Uterus (tissue), 4 donors: ENCODE data around the gene GRIK1. TPM values are rescaled to one million over a fixed set of nuclear protein-coding genes. Genes with fewer than 3 reads are reported as not detected.

Experiments used
- DNase-seq, 2 donors: peaks; one replicate each; pipeline ENCODE4 v3.0.0-alpha.2; 2019 to 2020
- H3K27ac ChIP-seq, 2 donors: fragments of 200-600 bp; sonication (generic); 1 replicate in 1 of 2; 2 replicates in 1 of 2; pipeline ENCODE4 v1.5.1; 2016 to 2018
- H3K27me3 ChIP-seq, 2 donors: fragments of 200-600 bp; sonication (generic); one replicate each; pipeline ENCODE4 v1.5.1; 2018 to 2019; ENCODE audit warnings: control low read depth in 1 of 2
- H3K36me3 ChIP-seq, 2 donors: fragments of 200-600 bp; sonication (generic); one replicate each; pipeline ENCODE4 v1.5.1; 2019; ENCODE audit warnings: control low read depth in 1 of 2
- H3K4me1 ChIP-seq, 2 donors: fragments of 200-600 bp; sonication (generic); one replicate each; pipeline ENCODE4 v1.5.1; 2018 to 2019; ENCODE audit warnings: control low read depth in 1 of 2
- H3K4me3 ChIP-seq, 2 donors: fragments of 200-600 bp; sonication (generic); 1 replicate in 1 of 2; 2 replicates in 1 of 2; pipeline ENCODE4 v1.5.1; 2018 to 2019; ENCODE audit warnings: mild to moderate bottlenecking in 1 of 2
- H3K9me3 ChIP-seq, 2 donors: fragments of 200-600 bp; sonication (generic); one replicate each; pipeline ENCODE4 v1.5.1; 2019; ENCODE audit warnings: control low read depth in 1 of 2
- POLR2A ChIP-seq, 2 donors: fragments of 450-650 bp; IDR thresholded peaks; one replicate each; pipeline ENCODE4 v1.6.1; 2016; ENCODE audit warnings: antibody characterized with exemption in 2 of 2, mild to moderate bottlenecking in 1 of 2, moderate library complexity in 1 of 2
- intact Hi-C: fragments of 100-400 bp; cut with DNase I; formaldehyde crosslinking; loops from one replicate; pipeline ENCODE4 v1.15.1; 2023; ENCODE audit warnings: low total_unique reads
- total RNA-seq, 4 donors: library from RNA; depleted of rRNA in 3 of 4; stranded (reverse); fragments of >200 nt in 3 of 4; gene quantifications; one replicate each; pipeline versions ENCODE4 v1.1.0 to v1.2.4, GENCODE V29; 2014 to 2023
- TF ChIP-seq, protein P1 (sequence below), 4 experiments: fragments of 200-600 bp in 2 of 4; fragments of 450-650 bp in 2 of 4; sonication (generic) in 2 of 4; IDR thresholded peaks; one replicate each; pipeline ENCODE4 v1.5.1; 2016 to 2019; ENCODE audit warnings: antibody characterized with exemption in 4 of 4, mild to moderate bottlenecking in 2 of 4, moderate library complexity in 1 of 4
- donor health status: DM: yes; HTN: yes; CAD: no.

Gene GRIK1
- total RNA-seq, 4 donors from 2014 or later: 0.12 to 4.1 TPM; not detected in 2

DNA sequence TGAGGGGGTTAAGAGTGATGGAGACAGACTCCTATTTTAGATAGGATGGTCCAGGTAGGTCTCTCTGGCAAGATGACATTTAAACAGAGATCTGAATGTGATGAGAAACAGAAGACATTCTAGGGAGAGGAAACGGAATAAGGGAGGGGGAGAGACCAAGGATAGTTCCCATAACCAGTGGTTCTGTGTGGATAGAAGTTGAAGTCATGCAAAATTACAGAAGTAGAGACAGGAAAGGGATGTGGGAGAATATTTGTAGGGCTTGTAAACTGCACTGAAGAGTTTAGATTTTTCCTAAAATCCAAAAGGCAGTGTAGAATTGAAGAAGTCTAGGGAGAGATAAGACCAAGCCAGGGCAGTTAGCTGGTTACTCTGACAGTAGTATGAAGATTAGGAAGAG is 200.6 kb downstream of the GRIK1 start:
- Histone ChIP-seq H3K4me3 (no peak overlapping the region), H3K36me3 (no peaks in the 10 kb centered on the region), H3K27ac (no peak overlapping the region), H3K27me3 (no peaks in the 10 kb centered on the region), H3K4me1 (no peaks in the 10 kb centered on the region), H3K9me3 (no peaks in the 10 kb centered on the region)
- intact Hi-C loops: no loop called here
- no peak for DNase-seq
- TF ChIP-seq, protein P1, sequence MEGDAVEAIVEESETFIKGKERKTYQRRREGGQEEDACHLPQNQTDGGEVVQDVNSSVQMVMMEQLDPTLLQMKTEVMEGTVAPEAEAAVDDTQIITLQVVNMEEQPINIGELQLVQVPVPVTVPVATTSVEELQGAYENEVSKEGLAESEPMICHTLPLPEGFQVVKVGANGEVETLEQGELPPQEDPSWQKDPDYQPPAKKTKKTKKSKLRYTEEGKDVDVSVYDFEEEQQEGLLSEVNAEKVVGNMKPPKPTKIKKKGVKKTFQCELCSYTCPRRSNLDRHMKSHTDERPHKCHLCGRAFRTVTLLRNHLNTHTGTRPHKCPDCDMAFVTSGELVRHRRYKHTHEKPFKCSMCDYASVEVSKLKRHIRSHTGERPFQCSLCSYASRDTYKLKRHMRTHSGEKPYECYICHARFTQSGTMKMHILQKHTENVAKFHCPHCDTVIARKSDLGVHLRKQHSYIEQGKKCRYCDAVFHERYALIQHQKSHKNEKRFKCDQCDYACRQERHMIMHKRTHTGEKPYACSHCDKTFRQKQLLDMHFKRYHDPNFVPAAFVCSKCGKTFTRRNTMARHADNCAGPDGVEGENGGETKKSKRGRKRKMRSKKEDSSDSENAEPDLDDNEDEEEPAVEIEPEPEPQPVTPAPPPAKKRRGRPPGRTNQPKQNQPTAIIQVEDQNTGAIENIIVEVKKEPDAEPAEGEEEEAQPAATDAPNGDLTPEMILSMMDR (IDR thresholded peaks at IDR 0.05): no peak
- no peak for TF ChIP-seq POLR2A (IDR thresholded peaks at IDR 0.05)

DNA sequence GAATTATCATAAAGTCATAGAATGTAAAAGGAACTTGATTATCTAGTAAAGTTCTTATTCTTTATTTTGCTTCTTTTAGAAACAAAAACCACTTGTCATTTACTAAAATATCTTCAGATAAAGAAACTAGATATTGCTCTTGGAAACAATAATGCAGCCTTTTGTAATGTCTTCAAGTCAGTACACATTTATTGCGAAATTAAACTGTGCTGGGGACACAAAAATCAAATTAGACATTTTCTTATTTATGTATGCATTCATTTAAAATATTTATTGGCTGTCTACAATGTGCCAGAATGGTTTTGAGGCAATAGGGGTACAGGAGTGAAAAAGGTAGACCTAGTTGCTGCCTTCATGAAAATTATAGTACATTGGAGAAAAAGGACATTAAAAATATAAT is 201.1 kb downstream of the GRIK1 start:
- no peak for DNase-seq
- Histone ChIP-seq H3K9me3 (no peaks in the 10 kb centered on the region), H3K27ac (no peak overlapping the region), H3K27me3 (no peaks in the 10 kb centered on the region), H3K4me1 (no peaks in the 10 kb centered on the region), H3K36me3 (no peaks in the 10 kb centered on the region), H3K4me3 (no peak overlapping the region)
- intact Hi-C loops: no loop called here
- TF ChIP-seq POLR2A (IDR thresholded peaks at IDR 0.05): no peak
- TF ChIP-seq, protein P1 (IDR thresholded peaks at IDR 0.05): no peak

DNA sequence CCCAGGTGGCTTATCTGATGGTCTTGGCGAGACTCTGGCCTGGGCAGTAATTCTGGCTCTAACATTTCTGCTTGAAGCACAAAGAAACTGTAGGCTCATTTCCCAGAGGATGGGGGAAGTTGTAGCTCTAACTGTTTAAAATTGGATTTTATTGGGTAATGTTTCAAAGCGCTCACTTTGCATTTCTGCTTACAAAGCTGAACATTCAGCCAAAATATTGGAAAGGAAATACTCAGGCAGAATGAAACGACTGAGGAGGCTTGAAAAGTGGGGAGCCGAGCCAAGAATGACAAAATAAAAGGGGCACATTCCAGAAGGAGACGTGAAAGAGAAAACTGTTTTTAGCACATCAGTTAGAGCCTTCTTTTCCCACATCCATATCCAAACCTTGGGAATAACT is 202.6 kb downstream of the GRIK1 start:
- intact Hi-C loops: no loop called here
- DNase-seq: no peak
- Histone ChIP-seq H3K4me3 (no peak overlapping the region), H3K27ac (no peak overlapping the region), H3K27me3 (no peaks in the 10 kb centered on the region), H3K4me1 (no peaks in the 10 kb centered on the region), H3K36me3 (no peaks in the 10 kb centered on the region), H3K9me3 (no peaks in the 10 kb centered on the region)
- TF ChIP-seq POLR2A (IDR thresholded peaks at IDR 0.05): no peak
- TF ChIP-seq, protein P1 (IDR thresholded peaks at IDR 0.05): no peak

DNA sequence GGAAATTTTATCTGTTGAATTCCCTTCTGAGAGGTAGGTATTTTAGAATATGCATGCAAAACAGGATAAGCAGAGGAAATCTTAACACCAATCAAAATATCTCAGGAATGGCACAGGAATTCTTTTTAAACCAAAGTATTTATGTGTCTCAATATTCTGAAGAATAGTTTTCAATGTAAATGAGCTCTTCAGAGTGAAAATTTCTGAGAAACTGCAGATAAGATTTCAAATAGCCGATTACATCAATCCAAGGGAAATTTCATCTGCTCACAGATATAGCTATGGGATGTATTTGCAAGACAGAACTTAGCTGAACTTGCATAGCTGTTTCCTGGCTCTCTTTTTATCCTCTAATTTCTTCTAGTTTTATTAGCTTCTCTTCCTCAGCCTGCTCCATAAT is 209.5 kb downstream of the GRIK1 start:
- DNase-seq: no peak
- H3K36me3 ChIP-seq: no peaks in the 10 kb centered on the region
- intact Hi-C loops: no loop called here
- no peak overlapping the region for H3K4me3 ChIP-seq
- no peak overlapping the region for H3K27ac ChIP-seq
- no peaks in the 10 kb centered on the region for H3K4me1 ChIP-seq
- TF ChIP-seq POLR2A (IDR thresholded peaks at IDR 0.05): no peak
- TF ChIP-seq, protein P1 (IDR thresholded peaks at IDR 0.05): no peak
- H3K27me3 ChIP-seq: no peaks in the 10 kb centered on the region
- H3K9me3 ChIP-seq: no peaks in the 10 kb centered on the region

DNA sequence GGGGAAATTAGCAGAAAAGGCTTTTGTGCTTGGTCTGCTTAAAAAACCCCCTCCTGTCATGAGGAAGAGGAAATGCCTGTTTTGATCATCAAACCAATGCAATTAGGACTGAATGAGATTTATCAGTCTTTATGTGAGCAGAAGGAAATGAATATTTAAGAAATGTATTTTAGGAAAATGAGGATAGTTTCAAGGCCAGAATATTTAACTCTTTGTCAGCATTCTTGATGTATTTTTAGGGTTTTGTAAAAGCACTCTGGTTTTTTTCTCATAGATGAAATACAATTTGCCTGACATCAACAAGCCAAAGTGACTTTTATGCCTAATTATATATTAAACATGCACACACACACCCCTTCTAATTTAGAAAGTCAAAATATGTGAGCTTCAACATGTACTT is 213.8 kb downstream of the GRIK1 start:
- TF ChIP-seq POLR2A (IDR thresholded peaks at IDR 0.05): no peak
- TF ChIP-seq, protein P1 (IDR thresholded peaks at IDR 0.05): no peak
- H3K36me3 ChIP-seq: no peaks in the 10 kb centered on the region
- DNase-seq: no peak
- no peak overlapping the region for H3K27ac ChIP-seq
- no peak overlapping the region for H3K4me3 ChIP-seq
- intact Hi-C loops: no loop called here
- no peaks in the 10 kb centered on the region for H3K9me3 ChIP-seq
- no peaks in the 10 kb centered on the region for H3K4me1 ChIP-seq
- H3K27me3 ChIP-seq: no peaks in the 10 kb centered on the region
